ENCODE measurements around the gene CNIH2.

GRCh38 chr11:66268952-66269905 lies 8.7 kb upstream of the CNIH2 start:
- TF ChIP-seq CTCF (IDR thresholded peaks at IDR 0.05) (no peak), EP300 (IDR thresholded peaks at IDR 0.05) (no peak), POLR2AphosphoS5 (IDR thresholded peaks at IDR 0.05) (no peak)
